A549 treated with CORT108297 at 1 μM for 4 hours (cell line): ENCODE measurements around the gene RBP2. TPM values are rescaled to one million over a fixed set of nuclear protein-coding genes. Genes with fewer than 3 reads are reported as not detected.

Experiments
- total RNA-seq: library from RNA; stranded (reverse); fragments of 200-300 nt; extraction: Qiagen RNA extraction; gene quantifications from 5 replicates; pipeline ENCODE4 v1.2.3, GENCODE V29; 2022

Gene RBP2
- not detected in 5 replicates for total RNA-seq

GRCh38 chr3:139476348-139476747, at the start of gene RBP2:
Gene RBP2, minus strand, starts transcription at chr3:139476516. Its CDS starts 57 bp downstream, at chr3:139476459.

Other genes starting within 250 kb of the RBP2 start
- gene MRPS22, start 132.5 kb downstream of the RBP2 start, total RNA-seq = 42.7 to 52.6 TPM (median 44.9 TPM) in 5 replicates
- 59.7 to 87.4 TPM (median 67.2 TPM) in 5 replicates for gene COPB2, start 86.9 kb downstream of the RBP2 start, total RNA-seq
- 4.3 to 5.5 TPM (median 5.0 TPM) in 5 replicates for gene RBP1, start 63.2 kb upstream of the RBP2 start, total RNA-seq
- 0.91 to 1.6 TPM (median 1.3 TPM) in 5 replicates for gene NMNAT3, start 201.5 kb upstream of the RBP2 start, total RNA-seq